Measurements from ENCODE around the gene SLC2A4RG. TPM values are rescaled to one million over a fixed set of nuclear protein-coding genes. Genes with fewer than 3 reads are reported as not detected.

The SLC2A4RG gene
- total and polyA plus RNA-seq, 5 donors = 39.2 to 69.1 (median 49.3) TPM

DNA sequence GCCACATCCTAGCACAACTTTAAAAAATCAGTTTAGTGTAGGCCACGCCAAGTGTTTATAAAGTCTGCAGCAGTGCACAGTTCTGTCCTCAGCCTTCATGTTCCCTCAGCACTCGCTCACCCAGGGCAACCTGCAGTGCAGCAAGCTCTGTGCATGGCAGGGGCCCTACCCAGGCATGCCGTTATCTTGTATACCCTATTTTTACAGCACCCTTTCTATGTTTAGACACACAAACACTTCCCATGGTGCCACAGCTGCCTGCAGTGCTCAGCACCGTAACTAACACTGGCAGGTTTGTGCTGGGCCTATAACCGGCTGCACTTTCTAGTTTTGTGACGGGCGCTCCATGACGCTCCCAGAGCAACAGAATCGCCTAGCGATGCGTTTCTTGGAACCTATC lies 47.7 kb downstream of the SLC2A4RG start:
- H3K27me3 ChIP-seq (ENCODE audit: control insufficient read depth, insufficient read depth) = no peaks in the 10 kb centered on the region
- peaks cover 7% of the 10 kb centered on the region for H3K4me1 ChIP-seq (ENCODE audit: control insufficient read depth, insufficient read depth, low read length)
- no peak overlapping the region for H3K4me3 ChIP-seq (ENCODE audit: low read length)
- 69% methylated on average over 11 of the region's 11 CpGs for WGBS
- H3K9me3 ChIP-seq (ENCODE audit: control insufficient read depth, low read length) = no peaks in the 10 kb centered on the region
- peak overlapping the region; percentile 83 for H3K27ac ChIP-seq (ENCODE audit: low read length)
- ATAC-seq = peak; percentile 70 to 83
- intact Hi-C loops (cut with DNase I) = loop anchor here in 2 of 4 donors (2.0 to 10.0 kb wide), 3 partner anchors 75 to 253 kb away; partner anchors contain the start of genes ABHD16B (in 1 of the 2), PTK6 (in 1 of the 2) and TPD52L2 (in 1 of the 2)
- peak in 2 of 3 donors; percentile 73 to 78 for DNase-seq

DNA sequence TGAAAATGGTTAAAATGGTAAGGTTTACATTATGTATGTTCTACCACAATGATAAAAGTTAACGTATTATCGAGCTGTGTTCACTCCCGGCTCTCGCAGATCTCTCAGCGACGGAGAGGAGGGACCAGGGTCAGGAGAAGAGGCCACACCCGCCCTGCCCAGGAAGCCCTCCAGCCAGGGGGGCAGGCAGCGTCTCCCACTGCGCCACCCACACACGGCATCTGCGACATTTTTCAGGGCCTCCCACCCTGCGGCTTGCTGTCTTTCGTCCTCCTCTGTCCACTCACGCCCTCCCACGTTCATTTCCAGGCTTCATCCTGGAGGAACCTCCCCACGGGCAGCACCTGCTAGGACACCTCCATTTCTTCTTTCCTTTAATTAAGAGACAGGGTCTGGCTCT lies 48.2 kb downstream of the SLC2A4RG start:
- intact Hi-C loops (cut with DNase I) = loop anchor here in 2 of 4 donors (2.0 to 10.0 kb wide), 3 partner anchors 75 to 253 kb away; partner anchors contain the start of genes ABHD16B (in 1 of the 2), PTK6 (in 1 of the 2) and TPD52L2 (in 1 of the 2)
- Histone ChIP-seq H3K4me1 (ENCODE audit: control insufficient read depth, insufficient read depth, low read length) (peaks cover 7% of the 10 kb centered on the region), H3K9me3 (ENCODE audit: control insufficient read depth, low read length) (no peaks in the 10 kb centered on the region), H3K27ac (ENCODE audit: low read length) (peak overlapping the region; percentile 83), H3K27me3 (ENCODE audit: control insufficient read depth, insufficient read depth) (no peaks in the 10 kb centered on the region), H3K4me3 (ENCODE audit: low read length) (no peak overlapping the region)
- DNase-seq (peak in 2 of 3 donors; percentile 46 to 60), ATAC-seq (peak in 1 of 2 donors; percentile 10)
- 49% methylated on average over 16 of the region's 16 CpGs for WGBS

DNA sequence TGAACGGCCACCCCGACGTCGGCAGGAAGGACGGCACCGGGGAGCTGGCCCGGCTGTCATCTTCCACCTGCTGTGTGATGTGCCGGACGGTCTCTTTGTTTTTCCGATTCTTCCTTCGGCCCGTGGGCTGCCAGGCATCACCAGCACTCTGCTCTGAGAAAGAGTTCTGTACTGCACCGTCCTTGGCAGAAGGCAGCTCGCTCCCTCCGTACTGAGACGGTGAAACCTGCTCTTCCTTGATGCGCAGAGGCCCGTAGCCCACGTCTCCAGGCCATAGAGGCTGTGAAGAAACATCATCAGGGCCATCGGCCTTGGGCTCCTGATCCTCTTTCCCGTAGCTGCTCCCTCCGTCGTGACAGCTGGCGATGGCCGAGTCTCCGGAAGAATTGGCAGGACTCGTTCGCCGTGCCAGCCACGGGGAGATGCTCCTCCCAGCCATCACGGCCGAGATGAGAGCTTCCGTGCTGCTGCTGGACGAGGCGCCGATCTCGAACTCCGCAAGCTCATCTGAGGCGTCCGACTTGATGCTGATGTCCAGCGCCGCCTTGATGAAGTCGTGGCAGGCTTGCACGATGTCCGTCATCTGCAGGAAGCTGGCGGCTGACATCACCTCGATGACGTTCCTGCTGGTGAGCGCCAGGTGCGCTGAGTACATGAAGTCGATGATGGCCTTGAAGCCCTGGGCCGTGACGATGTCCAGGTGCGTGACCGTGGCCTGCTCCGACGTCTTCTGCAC lies 50.4 kb downstream of the SLC2A4RG start:
- no peaks in the 10 kb centered on the region for H3K9me3 ChIP-seq (ENCODE audit: control insufficient read depth, low read length)
- no peak for DNase-seq
- H3K27me3 ChIP-seq (ENCODE audit: control insufficient read depth, insufficient read depth) = no peaks in the 10 kb centered on the region
- ATAC-seq = no peak
- 89% methylated on average over 57 of the region's 57 CpGs for WGBS
- intact Hi-C loops (cut with DNase I) = loop anchor here in 2 of 4 donors (5.0 to 10.0 kb wide), 3 partner anchors 37 to 255 kb away; partner anchors contain the start of genes ABHD16B (in 1 of the 2) and PTK6 (in 1 of the 2)
- no peak overlapping the region for H3K27ac ChIP-seq (ENCODE audit: low read length)
- H3K4me1 ChIP-seq (ENCODE audit: control insufficient read depth, insufficient read depth, low read length) = peaks cover 7% of the 10 kb centered on the region
- H3K4me3 ChIP-seq (ENCODE audit: low read length) = no peak overlapping the region

DNA sequence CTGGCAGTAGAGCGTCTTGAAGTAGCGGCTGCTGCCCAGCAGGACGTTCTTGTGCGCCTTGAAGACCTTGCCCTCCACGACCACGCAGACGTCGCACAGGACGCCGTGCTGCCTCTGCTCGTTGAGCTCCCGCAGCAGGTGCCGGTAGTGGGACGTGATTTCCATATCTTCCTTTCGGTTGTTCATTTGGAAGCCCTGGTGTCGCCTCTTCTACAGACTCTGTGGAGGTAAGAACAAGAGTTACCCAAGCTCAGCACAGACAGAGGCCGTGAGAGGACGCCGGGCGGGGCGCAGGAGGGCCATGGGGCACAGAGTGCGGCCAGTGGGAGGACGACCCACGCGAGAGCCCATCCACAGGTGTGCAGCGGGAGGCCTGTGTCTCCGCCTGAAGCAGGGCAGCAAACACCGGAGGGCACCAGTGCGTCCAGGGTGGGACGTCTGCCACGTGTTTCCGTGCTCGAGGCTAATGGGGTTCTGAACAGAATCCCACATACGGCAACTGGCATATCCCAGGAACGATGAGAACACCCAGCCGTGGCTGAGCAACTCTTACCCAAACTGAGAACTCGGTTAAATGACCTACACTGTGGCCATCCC lies 51.1 kb downstream of the SLC2A4RG start:
- DNase-seq (no peak), ATAC-seq (no peak)
- Histone ChIP-seq H3K9me3 (ENCODE audit: control insufficient read depth, low read length) (no peaks in the 10 kb centered on the region), H3K4me3 (ENCODE audit: low read length) (no peak overlapping the region), H3K27me3 (ENCODE audit: control insufficient read depth, insufficient read depth) (no peaks in the 10 kb centered on the region), H3K27ac (ENCODE audit: low read length) (no peak overlapping the region), H3K4me1 (ENCODE audit: control insufficient read depth, insufficient read depth, low read length) (peaks cover 7% of the 10 kb centered on the region)
- 93% methylated on average over 37 of the region's 37 CpGs for WGBS
- intact Hi-C loops (cut with DNase I) = loop anchor here in 1 of 4 donors (5.0 kb wide), 1 partner anchor 37 kb away; no protein-coding TSS in a partner anchor

DNA sequence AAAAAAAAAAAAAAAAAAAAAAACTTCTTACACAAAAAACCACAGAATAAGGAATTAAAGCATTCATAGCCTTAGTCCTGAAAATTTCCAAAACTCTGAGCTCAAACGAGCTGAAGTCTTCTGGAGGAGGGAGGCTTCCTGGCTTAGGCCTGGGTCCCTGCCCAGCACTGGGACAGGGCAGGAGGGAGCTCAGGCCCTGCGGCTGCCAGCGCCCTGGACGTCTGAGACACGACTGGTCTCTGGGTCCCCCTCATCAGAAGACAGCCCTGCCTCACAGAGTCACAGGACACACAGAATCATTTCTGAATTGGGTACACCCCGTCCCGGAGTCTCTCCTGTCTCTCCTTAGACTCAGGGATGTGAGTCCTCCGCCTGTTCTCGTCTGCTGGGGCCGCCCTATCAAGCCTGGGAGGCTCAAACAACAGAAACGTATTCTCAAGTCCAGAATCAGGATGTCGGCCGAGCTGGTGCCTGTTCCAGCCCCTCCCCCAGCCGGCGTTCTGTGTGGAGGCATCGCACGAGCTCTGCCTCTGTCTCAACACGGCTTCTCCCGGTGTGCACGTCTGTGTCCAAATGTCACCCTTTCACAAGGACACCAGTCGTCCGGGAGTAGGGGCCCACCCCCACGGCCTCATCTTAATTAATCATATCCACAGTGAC lies 52.1 kb downstream of the SLC2A4RG start:
- 29% methylated on average over 23 of the region's 23 CpGs for WGBS
- H3K27ac ChIP-seq (ENCODE audit: low read length) = peak overlapping the region; percentile 75
- DNase-seq = peak; percentile 70 to 86 (median 86)
- H3K9me3 ChIP-seq (ENCODE audit: control insufficient read depth, low read length) = no peaks in the 10 kb centered on the region
- no peak overlapping the region for H3K4me3 ChIP-seq (ENCODE audit: low read length)
- peaks cover 7% of the 10 kb centered on the region for H3K4me1 ChIP-seq (ENCODE audit: control insufficient read depth, insufficient read depth, low read length)
- intact Hi-C loops (cut with DNase I) = loop anchor here in 1 of 4 donors (5.0 kb wide), 1 partner anchor 36 kb away; no protein-coding TSS in a partner anchor
- peak; percentile 17 to 59 for ATAC-seq
- H3K27me3 ChIP-seq (ENCODE audit: control insufficient read depth, insufficient read depth) = no peaks in the 10 kb centered on the region

DNA sequence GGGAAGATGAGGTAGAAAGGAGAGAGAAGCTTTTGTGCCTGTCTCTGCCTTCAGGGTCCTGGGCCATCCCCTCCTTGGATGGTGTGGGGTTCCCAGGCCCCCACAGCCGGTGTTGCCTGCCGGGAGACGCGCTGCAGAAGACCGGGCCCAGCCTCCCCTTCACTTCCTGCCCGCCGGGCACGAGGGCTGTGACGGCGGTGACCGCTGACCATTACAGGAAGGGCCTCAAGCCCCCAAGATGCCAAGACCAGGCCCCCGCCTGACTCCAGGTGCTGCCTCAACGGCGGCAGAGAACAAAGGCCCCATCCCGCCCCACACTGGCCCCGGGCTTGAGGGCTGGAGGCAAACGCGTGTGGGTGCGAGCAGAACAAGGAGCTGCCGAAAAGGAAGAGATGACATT lies 53.3 kb downstream of the SLC2A4RG start:
- no peak overlapping the region for H3K4me3 ChIP-seq (ENCODE audit: low read length)
- intact Hi-C loops (cut with DNase I) = loop anchor here in 1 of 4 donors (5.0 kb wide), 1 partner anchor 34 kb away; no protein-coding TSS in a partner anchor
- no peak overlapping the region for H3K27ac ChIP-seq (ENCODE audit: low read length)
- peaks cover 7% of the 10 kb centered on the region for H3K4me1 ChIP-seq (ENCODE audit: control insufficient read depth, insufficient read depth, low read length)
- H3K9me3 ChIP-seq (ENCODE audit: control insufficient read depth, low read length) = no peaks in the 10 kb centered on the region
- DNase-seq (no peak), ATAC-seq (peak in 1 of 2 donors; percentile 12)
- 70% methylated on average over 20 of the region's 20 CpGs for WGBS
- H3K27me3 ChIP-seq (ENCODE audit: control insufficient read depth, insufficient read depth) = no peaks in the 10 kb centered on the region

Other genes starting within 250 kb of the SLC2A4RG start
- 1,000 to 10,000 TPM in 1 of 4 donors, 100 to 1,000 TPM in 3; 701 to 1,033 (median 894) TPM for gene EEF1A2, start 240.7 kb upstream of the SLC2A4RG start, total RNA-seq
- gene EEF1A2, start 240.7 kb upstream of the SLC2A4RG start, polyA plus RNA-seq = 952 TPM
- gene PPDPF, start 219.0 kb upstream of the SLC2A4RG start, total RNA-seq = 100 to 1,000 TPM; 143 to 244 (median 223) TPM
- 276 TPM for gene PPDPF, start 219.0 kb upstream of the SLC2A4RG start, polyA plus RNA-seq
- under 1 TPM in 2 of 4 donors, not detected in 2; 0.09 to 0.15 TPM for gene PTK6, start 202.4 kb upstream of the SLC2A4RG start, total RNA-seq
- 0.14 TPM for gene PTK6, start 202.4 kb upstream of the SLC2A4RG start, polyA plus RNA-seq
- not detected for gene SRMS, start 192.0 kb upstream of the SLC2A4RG start, total RNA-seq
- gene SRMS, start 192.0 kb upstream of the SLC2A4RG start, polyA plus RNA-seq = not detected
- gene FNDC11, start 185.6 kb upstream of the SLC2A4RG start, total RNA-seq = under 1 TPM in 3 of 4 donors, not detected in 1; 0.09 to 0.20 (median 0.17) TPM
- gene FNDC11, start 185.6 kb upstream of the SLC2A4RG start, polyA plus RNA-seq = 0.14 TPM
- 10 to 100 TPM; 15.6 to 29.5 (median 16.2) TPM for gene HELZ2, start 165.5 kb upstream of the SLC2A4RG start, total RNA-seq
- 8.7 TPM for gene HELZ2, start 165.5 kb upstream of the SLC2A4RG start, polyA plus RNA-seq
- 1 to 10 TPM; 7.0 to 7.7 (median 7.3) TPM for gene GMEB2, start 112.7 kb upstream of the SLC2A4RG start, total RNA-seq
- gene GMEB2, start 112.7 kb upstream of the SLC2A4RG start, polyA plus RNA-seq = 6.5 TPM
- gene STMN3, start 86.4 kb upstream of the SLC2A4RG start, total RNA-seq = 1 to 10 TPM; 4.0 to 9.3 (median 5.8) TPM
- gene STMN3, start 86.4 kb upstream of the SLC2A4RG start, polyA plus RNA-seq = 7.1 TPM
- gene RTEL1, start 81.5 kb upstream of the SLC2A4RG start, total RNA-seq = 10 to 100 TPM; 12.3 to 14.8 (median 13.3) TPM
- gene RTEL1, start 81.5 kb upstream of the SLC2A4RG start, polyA plus RNA-seq = 7.7 TPM
- 1 to 10 TPM in 2 of 4 donors, under 1 TPM in 1, not detected in 1; 0.23 to 1.4 (median 1.1) TPM for gene TNFRSF6B, start 43.1 kb upstream of the SLC2A4RG start, total RNA-seq
- 2.7 TPM for gene TNFRSF6B, start 43.1 kb upstream of the SLC2A4RG start, polyA plus RNA-seq
- gene ARFRP1, start 31.8 kb upstream of the SLC2A4RG start, total RNA-seq = 10 to 100 TPM; 40.1 to 49.7 (median 44.3) TPM
- 38.7 TPM for gene ARFRP1, start 31.8 kb upstream of the SLC2A4RG start, polyA plus RNA-seq
- 10 to 100 TPM; 14.5 to 19.6 (median 16.8) TPM for gene ZGPAT, start 31.7 kb upstream of the SLC2A4RG start, total RNA-seq
- gene ZGPAT, start 31.7 kb upstream of the SLC2A4RG start, polyA plus RNA-seq = 29.5 TPM
- gene LIME1, start 3.1 kb upstream of the SLC2A4RG start, total RNA-seq = 1 to 10 TPM; 2.1 to 2.9 (median 2.7) TPM
- 2.7 TPM for gene LIME1, start 3.1 kb upstream of the SLC2A4RG start, polyA plus RNA-seq
- gene ZBTB46, start 91.5 kb downstream of the SLC2A4RG start, total RNA-seq = 10 to 100 TPM; 14.4 to 18.1 (median 16.3) TPM
- 6.7 TPM for gene ZBTB46, start 91.5 kb downstream of the SLC2A4RG start, polyA plus RNA-seq
- not detected for gene ABHD16B, start 121.7 kb downstream of the SLC2A4RG start, total RNA-seq
- gene ABHD16B, start 121.7 kb downstream of the SLC2A4RG start, polyA plus RNA-seq = 0.54 TPM
- gene TPD52L2, start 125.5 kb downstream of the SLC2A4RG start, total RNA-seq = 10 to 100 TPM; 62.1 to 73.5 (median 63.6) TPM
- gene TPD52L2, start 125.5 kb downstream of the SLC2A4RG start, polyA plus RNA-seq = 52.3 TPM
- gene DNAJC5, start 155.3 kb downstream of the SLC2A4RG start, total RNA-seq = 10 to 100 TPM; 43.1 to 51.0 (median 49.9) TPM
- 32.2 TPM for gene DNAJC5, start 155.3 kb downstream of the SLC2A4RG start, polyA plus RNA-seq
- gene UCKL1, start 216.6 kb downstream of the SLC2A4RG start, total RNA-seq = 10 to 100 TPM; 35.5 to 47.0 (median 44.0) TPM
- gene UCKL1, start 216.6 kb downstream of the SLC2A4RG start, polyA plus RNA-seq = 36.5 TPM
- 10 to 100 TPM; 12.3 to 16.1 (median 13.6) TPM for gene ZNF512B, start 230.2 kb downstream of the SLC2A4RG start, total RNA-seq
- 9.8 TPM for gene ZNF512B, start 230.2 kb downstream of the SLC2A4RG start, polyA plus RNA-seq
- gene SAMD10, start 239.9 kb downstream of the SLC2A4RG start, total RNA-seq = 1 to 10 TPM; 3.3 to 4.9 (median 3.8) TPM
- gene SAMD10, start 239.9 kb downstream of the SLC2A4RG start, polyA plus RNA-seq = 4.8 TPM
- gene PRPF6, start 241.4 kb downstream of the SLC2A4RG start, total RNA-seq = 10 to 100 TPM; 42.5 to 44.7 (median 43.5) TPM
- gene PRPF6, start 241.4 kb downstream of the SLC2A4RG start, polyA plus RNA-seq = 29.6 TPM

Measured in right cardiac atrium (tissue), 5 donors.